Stimulated activated effector memory CD8-positive, alpha-beta T cell treated with anti-CD3 and anti-CD28 coated beads, Interleukin-12 subunit alpha, Interleukin-12 subunit beta, amount 100 ng/mL, for 72 hours (primary cell): ENCODE measurements around the gene ZNF672.

Experiments used
- ATAC-seq: fragments of 150-1000 bp; cut with Tn5 transposase; 2 replicates; pipeline ENCODE4 v1.10.0; 2021
- DNase-seq, 2 donors: peaks; one replicate each; pipeline ENCODE4 v3.0.0; 2021 to 2022; ENCODE audit warnings: low spot score in 2 of 2
- H3K27ac Mint-ChIP-seq: one replicate; pipeline ENCODE4 v1.8.0; 2022; ENCODE audit warnings: mild to moderate bottlenecking, mixed read lengths
- H3K36me3 Mint-ChIP-seq: one replicate; pipeline ENCODE4 v1.8.0; 2022; ENCODE audit warnings: mild to moderate bottlenecking, mixed read lengths
- H3K4me1 Mint-ChIP-seq: one replicate; pipeline ENCODE4 v1.8.0; 2022; ENCODE audit warnings: mixed read lengths
- H3K4me3 Mint-ChIP-seq: one replicate; pipeline ENCODE4 v1.8.0; 2022; ENCODE audit warnings: mild to moderate bottlenecking, mixed read lengths
- H3K9me3 Mint-ChIP-seq: one replicate; pipeline ENCODE4 v1.8.0; 2022; ENCODE audit warnings: mixed read lengths

The ZNF672 gene

DNA sequence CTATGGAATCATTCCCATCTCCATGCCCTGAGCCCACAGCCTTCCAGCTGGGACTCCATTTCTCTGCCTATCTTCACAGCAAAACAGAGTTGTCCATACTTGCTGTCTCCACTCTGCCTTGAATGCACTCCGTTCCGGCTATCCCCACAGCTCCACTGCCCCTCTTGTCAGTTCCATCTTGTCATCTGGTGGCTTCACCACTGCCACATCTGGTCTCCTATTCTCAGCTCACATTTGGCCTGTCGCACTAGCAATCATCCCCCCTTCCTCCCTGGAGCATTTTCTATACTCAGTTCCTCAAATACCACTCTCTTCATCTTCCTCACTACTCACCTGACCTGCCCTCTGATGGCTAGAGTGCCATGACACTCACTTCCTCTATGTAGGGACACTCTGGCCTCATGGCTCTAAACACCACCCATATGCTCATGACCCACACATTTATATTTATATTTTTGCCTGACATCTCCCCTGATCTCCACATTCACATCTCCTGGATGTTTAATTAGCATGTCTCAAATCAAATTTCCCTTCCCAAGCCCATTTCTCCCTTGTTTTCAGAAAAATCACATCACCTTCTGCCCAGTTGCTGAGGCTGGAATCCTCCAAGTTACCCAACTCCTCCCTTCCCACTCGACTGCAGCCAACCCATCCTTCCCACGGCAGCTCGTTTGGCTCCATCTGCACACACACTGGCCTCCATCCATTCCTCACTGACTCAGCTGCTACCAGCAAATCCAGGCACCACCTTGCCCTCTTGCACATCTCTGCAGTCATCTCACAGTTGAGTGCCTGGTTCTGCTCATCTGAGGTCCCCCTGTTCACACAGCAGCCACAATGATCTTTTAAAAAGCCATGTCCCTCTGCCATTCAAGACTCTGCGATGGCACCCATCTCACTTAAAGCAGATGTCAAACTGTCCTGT, 14.7 kb downstream of the ZNF672 start:
- Mint-ChIP-seq H3K36me3 (peaks cover 29% of the 10 kb centered on the region), H3K9me3 (no peaks in the 10 kb centered on the region), H3K27ac (no peak overlapping the region), H3K4me3 (no peak overlapping the region), H3K4me1 (peaks cover 9% of the 10 kb centered on the region)
- ATAC-seq (no peak), DNase-seq (no peak)

DNA sequence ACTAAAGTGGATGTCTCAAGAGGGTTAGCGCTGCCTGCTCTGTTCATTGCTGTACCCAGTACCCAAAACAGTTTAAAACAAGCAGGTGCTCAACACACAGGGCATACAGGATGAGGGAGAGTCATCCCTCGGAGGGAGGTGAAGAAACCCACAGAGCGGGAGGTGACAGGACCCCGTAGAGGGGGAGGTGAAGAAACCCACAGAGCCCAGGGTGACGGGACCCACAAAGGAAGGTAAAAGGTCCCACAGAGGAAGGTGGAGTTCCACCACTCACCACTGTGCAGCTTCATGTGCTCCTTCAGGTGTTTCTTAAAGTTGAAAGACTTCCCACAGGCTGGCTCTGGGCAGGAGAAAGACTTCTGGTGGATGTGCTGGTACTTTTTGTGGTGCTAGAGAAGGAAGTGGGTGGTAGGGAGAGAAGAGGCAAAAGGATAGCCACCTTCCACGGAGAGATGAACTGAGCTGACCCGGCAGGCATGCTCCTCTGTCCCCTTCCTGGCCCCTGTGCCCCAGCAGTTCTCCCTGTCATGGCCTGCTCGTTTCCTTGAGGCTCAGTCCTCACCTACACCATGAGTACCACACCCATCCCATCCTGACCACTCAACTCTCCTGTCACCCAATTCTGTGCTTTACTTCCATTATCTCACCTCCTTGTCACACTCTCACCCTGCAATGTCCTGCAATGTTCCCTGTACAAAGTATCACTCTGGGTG, 15.8 kb downstream of the ZNF672 start:
- H3K27ac Mint-ChIP-seq = no peak overlapping the region
- ATAC-seq (peak; percentile 73), DNase-seq (no peak)
- H3K4me1 Mint-ChIP-seq = peaks cover 13% of the 10 kb centered on the region
- H3K9me3 Mint-ChIP-seq = no peaks in the 10 kb centered on the region
- H3K36me3 Mint-ChIP-seq = peaks cover 29% of the 10 kb centered on the region
- no peak overlapping the region for H3K4me3 Mint-ChIP-seq

DNA sequence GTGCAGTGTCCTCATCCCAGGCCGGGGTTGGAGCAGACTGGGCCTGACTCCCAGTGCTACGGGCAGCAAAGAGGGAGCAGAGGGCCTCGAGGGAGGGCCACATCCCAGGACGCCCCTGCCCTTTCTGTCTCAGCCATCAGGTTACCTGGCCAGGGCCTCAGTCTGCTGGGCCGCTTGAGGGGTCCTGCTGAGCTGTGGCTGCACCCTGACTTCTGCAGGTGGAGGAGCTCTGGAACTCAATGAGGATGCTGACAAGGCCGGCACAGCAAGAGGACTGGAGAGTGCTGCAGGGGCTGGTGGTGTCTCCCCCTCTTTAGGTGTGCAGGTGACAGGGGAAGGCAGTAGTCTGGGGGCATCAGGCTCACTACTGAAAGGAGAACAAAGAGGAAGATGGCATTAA, 17.6 kb downstream of the ZNF672 start:
- H3K4me3 Mint-ChIP-seq = no peak overlapping the region

DNA sequence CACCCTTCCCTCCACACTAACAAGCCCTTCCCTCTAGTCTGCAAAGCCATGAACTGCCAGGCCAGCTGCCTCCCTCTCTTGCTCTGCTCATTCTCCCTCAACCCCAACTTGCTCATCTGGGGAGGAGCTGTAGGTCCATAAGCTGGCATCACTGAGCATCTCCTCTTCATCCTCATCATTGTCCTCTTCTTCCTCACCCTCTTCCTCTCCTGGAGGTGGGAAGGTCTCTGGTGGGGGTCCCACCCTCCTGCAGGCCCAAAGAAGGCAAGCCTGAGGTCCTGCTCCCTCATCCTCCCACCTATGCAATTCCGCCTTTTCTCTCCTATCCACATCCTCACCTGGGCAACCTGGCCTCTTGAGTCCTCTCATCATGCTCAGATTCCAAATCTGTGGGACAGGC, 18.2 kb downstream of the ZNF672 start:
- peak overlapping the region; percentile 76 for H3K4me3 Mint-ChIP-seq

More for the DNA sequence above, 17.6 kb downstream of the ZNF672 start:
- Mint-ChIP-seq H3K9me3 (no peaks in the 10 kb centered on the region), H3K4me1 (peaks cover 22% of the 10 kb centered on the region), H3K27ac (no peak overlapping the region), H3K36me3 (peaks cover 24% of the 10 kb centered on the region)
- no peak for ATAC-seq
- DNase-seq = no peak

DNA sequence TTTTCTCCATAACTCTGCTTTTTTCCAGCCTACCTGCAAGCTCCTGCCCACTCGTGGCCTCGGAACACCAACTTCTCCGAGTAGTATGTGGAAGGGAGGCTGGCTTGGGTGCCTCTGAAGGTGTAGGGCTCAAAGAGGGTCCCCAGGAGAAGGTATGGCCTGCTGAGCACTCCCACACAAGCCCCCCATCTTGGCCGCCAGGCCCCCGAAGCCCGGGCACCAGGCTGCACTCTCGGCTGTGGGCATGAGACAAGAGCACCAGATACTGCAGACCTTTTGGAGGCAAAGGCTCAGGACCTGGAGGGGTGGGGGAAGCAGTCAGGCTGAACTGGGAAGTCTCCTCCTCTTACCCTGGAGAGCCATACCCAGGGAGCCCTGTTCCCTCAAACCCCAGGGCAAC, 19.2 kb downstream of the ZNF672 start:
- ATAC-seq = no peak
- H3K9me3 Mint-ChIP-seq = no peaks in the 10 kb centered on the region
- H3K4me1 Mint-ChIP-seq = peaks cover 22% of the 10 kb centered on the region
- H3K4me3 Mint-ChIP-seq = peak overlapping the region; percentile 76
- H3K36me3 Mint-ChIP-seq = peaks cover 24% of the 10 kb centered on the region
- peak overlapping the region; percentile 94 for H3K27ac Mint-ChIP-seq
- DNase-seq = no peak

More for the DNA sequence above, 18.2 kb downstream of the ZNF672 start:
- ATAC-seq (no peak), DNase-seq (no peak)
- Mint-ChIP-seq H3K27ac (no peak overlapping the region), H3K9me3 (no peaks in the 10 kb centered on the region), H3K36me3 (peaks cover 24% of the 10 kb centered on the region), H3K4me1 (peaks cover 22% of the 10 kb centered on the region)

DNA sequence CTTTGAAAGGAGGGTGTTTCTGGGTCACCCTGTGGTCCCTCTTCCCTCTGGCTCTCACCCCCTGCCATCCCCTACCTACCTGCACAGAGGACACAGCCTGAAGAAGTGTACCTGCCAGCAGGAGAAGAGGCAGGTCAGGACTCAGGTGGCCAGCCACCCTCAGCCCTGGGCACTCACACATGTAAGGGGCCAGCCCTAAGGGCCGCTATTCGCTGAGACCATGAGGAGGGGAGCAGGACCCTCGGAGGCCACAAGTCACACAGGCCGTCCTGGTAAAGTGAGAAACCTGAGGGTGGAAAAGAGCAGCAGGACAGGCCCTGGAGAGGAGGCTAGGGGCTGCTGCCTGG, 19.7 kb downstream of the ZNF672 start:
- Mint-ChIP-seq H3K27ac (peak overlapping the region; percentile 94), H3K9me3 (no peaks in the 10 kb centered on the region), H3K4me3 (peak overlapping the region; percentile 76)

DNA sequence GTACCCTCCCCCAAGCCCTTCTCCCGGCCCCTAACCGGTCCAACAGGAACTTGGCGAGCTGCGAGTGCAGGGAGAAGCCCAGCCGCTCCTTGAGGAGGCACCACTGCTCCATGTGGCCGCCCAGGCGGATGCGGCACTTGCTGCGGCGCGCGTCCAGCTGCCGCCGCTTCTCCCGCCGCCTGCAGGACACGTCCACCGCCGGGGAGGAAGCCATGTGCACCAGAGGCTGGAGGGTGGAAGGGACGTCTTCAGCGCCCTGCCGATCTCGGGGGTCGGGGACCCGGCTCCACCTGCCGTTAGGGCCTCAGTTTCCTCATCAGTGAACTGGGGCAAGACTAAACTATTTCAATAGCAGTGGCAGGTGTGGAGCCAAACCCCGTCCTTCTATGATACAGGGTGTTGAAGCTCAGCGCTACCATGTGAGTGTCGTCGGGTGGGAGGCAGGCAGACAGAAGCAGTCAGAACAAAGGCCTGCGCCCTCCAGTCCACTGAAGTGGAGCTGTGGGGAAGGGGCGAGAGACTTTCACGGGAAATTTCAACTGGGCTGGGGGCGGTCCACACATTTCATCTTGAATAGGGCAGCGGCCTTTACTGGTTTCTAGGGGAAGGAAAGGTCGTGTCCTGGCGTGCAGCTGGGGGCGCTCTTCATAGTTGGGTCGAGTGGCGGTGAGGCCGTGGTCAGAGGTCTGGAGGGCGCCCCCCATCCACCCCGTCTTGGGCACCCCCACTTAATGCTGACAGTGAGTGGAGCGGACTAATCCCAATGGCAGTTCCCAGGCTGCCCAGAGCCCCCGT, 20.3 kb downstream of the ZNF672 start:
- DNase-seq (no peak), ATAC-seq (peak; percentile 59)
- H3K4me1 Mint-ChIP-seq = peaks cover 30% of the 10 kb centered on the region
- peak overlapping the region; percentile 94 for H3K27ac Mint-ChIP-seq
- peak overlapping the region; percentile 76 for H3K4me3 Mint-ChIP-seq
- H3K9me3 Mint-ChIP-seq = no peaks in the 10 kb centered on the region
- peaks cover 24% of the 10 kb centered on the region for H3K36me3 Mint-ChIP-seq

More for the DNA sequence above, 19.7 kb downstream of the ZNF672 start:
- Mint-ChIP-seq H3K4me1 (peaks cover 27% of the 10 kb centered on the region), H3K36me3 (peaks cover 24% of the 10 kb centered on the region)
- DNase-seq = no peak
- no peak for ATAC-seq

DNA sequence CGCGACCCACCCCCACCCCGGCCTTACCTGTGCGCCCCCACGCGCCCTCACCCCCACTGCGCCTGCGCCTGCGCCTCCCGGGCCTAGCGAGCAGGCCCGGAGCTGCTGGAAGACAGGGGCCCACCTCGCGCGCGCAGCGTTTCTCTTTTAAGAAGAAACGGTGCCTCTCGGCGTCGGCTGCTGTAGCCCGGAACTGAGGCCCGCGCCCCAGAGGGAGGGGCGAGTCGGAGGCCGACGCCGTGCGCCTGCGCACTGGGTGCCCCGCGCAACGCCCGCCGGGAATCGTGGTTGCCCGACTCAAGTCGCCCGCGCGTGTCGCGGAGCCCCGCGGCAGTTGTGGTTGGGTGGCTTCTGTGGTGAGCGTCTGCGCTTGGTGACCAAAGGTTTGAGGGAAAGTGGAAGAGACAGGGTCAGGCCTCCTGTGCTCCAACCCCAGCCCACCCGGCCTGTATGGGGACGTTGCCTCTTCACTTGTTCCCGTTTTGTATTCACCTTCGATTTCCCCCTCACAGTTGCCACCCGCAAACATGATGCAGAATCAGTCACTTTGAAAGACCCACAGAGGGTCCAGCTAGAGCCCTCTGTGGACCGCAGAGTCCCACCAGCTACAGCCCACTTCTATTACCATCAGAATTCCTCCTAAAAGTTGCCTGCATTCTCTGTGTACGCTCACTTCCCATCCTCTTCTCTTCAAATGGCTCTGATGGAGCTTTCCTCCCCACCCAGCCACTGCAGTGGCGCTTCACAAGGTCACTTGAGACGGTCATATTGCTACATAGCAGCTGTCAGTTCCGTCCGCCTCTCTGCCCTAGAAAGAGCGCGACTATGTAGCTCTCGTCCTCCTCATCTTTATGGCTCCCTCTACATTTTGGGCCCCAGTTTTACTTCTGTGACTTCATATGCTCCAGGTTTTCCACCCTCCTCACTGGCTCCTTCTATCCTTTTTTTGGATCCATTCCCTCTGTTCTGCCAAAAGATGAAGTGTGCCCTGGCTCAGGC, 21.2 kb downstream of the ZNF672 start, which contains the start of gene ZNF692:
Gene ZNF692 (minus strand): TSS at position 195 of the 999 bp plus-strand sequence. CDS start 776 bp downstream, outside the sequence.
- Mint-ChIP-seq H3K36me3 (peaks cover 24% of the 10 kb centered on the region), H3K4me3 (peak within 1 kb of the TSS; percentile 76), H3K27ac (peak within 1 kb of the TSS; percentile 94), H3K4me1 (peaks cover 38% of the 10 kb centered on the region), H3K9me3 (no peaks in the 10 kb centered on the region)
- DNase-seq (peak; percentile 93 to 97), ATAC-seq (peak; percentile 93)

DNA sequence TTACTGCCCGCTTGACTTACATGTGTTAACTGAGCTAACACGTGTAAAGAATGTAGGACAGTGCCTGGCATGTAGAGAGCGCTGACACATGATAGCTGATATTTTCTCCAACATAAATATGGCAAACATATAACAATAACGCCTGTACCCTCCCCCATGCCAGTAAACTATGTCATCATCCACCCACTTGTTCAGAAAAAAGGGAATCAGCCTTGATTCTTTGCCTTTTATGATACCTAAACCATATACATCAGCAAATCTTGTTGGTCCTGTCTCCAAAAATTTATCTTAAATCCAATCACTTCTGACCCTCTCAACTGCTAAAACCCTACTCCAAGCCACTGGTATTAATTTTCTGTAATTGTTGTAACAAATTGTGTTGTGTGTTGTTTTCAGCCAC, 22.0 kb downstream of the ZNF672 start:
- peaks cover 45% of the 10 kb centered on the region for H3K4me1 Mint-ChIP-seq
- no peaks in the 10 kb centered on the region for H3K9me3 Mint-ChIP-seq
- H3K36me3 Mint-ChIP-seq = peaks cover 24% of the 10 kb centered on the region
- peak overlapping the region; percentile 94 for H3K27ac Mint-ChIP-seq
- DNase-seq (no peak), ATAC-seq (no peak)
- H3K4me3 Mint-ChIP-seq = peak overlapping the region; percentile 76

DNA sequence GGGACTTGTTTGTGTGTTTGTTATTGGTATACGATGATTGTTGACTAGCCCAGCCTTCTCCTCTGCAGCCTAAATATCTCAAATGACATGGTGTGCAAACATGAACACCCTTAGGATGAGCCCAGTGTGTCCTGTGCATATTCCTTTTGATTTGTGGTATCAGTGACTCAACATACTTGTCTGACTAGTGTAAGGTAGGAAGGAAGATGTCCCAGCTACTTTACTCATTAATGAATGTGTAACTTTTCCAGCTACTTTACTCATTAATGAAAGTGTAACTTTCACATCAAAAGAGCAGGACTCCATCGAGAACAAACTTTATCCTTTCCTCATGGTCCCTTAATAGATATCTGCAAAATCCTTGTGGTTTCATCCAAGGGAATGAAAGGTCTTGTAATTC, 23.6 kb downstream of the ZNF672 start:
- ATAC-seq = no peak
- H3K4me3 Mint-ChIP-seq = no peak overlapping the region
- H3K4me1 Mint-ChIP-seq = peaks cover 45% of the 10 kb centered on the region
- no peaks in the 10 kb centered on the region for H3K9me3 Mint-ChIP-seq
- DNase-seq = no peak
- no peak overlapping the region for H3K27ac Mint-ChIP-seq
- H3K36me3 Mint-ChIP-seq = peaks cover 24% of the 10 kb centered on the region

DNA sequence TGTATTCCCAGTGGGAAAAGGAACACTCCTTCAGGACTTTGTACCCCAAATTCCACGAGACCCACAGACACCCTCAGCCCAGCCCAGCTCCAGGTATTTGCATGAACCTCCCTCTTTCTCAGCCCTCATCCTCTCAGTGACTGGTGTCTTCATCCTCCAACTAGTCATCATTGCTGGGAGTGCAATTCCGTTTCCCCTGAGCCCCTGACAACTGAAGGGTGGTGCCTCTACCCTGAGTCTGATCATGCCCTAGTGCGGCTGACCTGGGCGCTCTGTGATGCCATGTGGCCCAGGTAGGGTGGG, 24.6 kb downstream of the ZNF672 start:
- no peak for DNase-seq
- peaks cover 42% of the 10 kb centered on the region for H3K4me1 Mint-ChIP-seq

DNA sequence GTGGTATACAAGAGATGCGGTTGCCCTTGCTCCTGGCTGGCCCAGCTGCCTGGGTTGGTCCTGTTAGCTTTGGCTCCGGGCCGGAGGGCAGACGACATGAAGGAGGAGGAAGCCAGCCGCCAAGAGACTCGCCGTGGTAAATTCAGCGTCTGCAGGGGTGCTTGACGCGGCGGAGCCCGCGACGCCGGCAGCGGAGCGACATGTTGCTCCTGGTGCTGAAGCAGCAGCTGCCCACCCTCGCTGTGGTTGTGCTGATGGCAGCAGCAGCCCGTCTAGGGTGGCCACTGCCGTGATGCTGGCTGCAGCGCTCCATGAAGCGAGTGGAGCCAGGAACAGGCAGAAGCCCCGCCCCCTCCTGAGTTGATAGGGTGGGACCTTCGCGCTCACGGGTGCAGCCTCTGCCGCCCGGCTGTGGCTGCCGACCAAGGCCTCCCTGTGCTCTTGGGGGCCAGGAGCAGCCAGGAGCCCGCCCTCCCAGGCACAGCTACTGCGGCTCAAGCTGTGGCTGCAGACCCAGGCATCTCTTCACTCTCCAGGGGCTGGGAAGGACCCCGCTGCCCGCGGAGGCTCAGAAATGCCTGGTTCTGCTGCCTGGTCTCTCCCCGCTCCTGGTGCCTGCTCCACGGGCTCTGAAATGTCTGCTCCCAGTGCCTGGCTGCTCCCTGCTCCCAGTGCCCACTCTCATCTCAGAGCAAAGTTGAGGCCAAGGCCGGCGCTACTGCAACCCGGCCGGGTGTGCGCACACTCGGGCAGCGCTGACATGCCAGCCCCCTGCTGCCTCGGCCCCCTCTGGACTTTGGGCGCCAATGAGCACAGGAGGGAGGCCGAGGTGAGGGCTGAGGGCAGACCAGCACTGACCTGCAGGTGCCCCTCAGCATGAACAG, 25.2 kb downstream of the ZNF672 start:
- ATAC-seq = peak; percentile 76
- Mint-ChIP-seq H3K4me1 (peaks cover 36% of the 10 kb centered on the region), H3K36me3 (peaks cover 16% of the 10 kb centered on the region)

More for the DNA sequence above, 24.6 kb downstream of the ZNF672 start:
- Mint-ChIP-seq H3K27ac (peak overlapping the region; percentile 84), H3K4me3 (peak overlapping the region; percentile 87), H3K9me3 (no peaks in the 10 kb centered on the region), H3K36me3 (peaks cover 22% of the 10 kb centered on the region)
- ATAC-seq = peak; percentile 39

DNA sequence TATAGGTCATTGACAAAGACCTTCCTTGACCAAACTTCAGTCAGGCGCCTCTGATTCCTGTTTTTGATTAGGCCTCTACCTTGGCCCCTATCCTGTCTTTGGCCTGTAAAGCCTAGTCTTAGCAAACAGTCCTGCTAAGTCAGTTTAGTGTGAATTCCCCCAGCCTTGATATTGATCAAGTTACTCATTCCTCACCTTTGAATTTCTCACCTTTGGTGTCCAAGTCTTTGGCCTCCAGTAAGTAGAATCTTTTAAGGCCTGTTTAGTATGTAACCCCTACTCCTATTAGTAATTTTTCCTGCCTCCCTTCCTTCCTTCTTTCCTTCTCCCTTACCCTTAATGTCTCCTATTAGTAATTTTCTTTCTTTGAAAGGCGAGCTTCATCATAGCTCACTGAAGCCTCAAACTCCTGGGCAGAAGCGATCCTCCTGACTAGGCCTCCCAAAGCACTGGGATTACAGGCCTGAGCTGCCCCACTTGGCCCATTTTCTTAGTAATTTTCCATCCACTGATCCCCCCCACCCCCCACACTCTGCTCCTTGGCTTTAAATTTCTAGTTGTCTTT, 33.9 kb downstream of the ZNF672 start:
- Mint-ChIP-seq H3K9me3 (no peaks in the 10 kb centered on the region), H3K4me1 (peaks cover 24% of the 10 kb centered on the region), H3K27ac (no peak overlapping the region), H3K36me3 (peaks cover 29% of the 10 kb centered on the region), H3K4me3 (peak overlapping the region; percentile 84)
- ATAC-seq (no peak), DNase-seq (no peak)

More for the DNA sequence above, 25.2 kb downstream of the ZNF672 start:
- DNase-seq = peak; percentile 64 to 87
- Mint-ChIP-seq H3K4me3 (peak overlapping the region; percentile 87), H3K9me3 (no peaks in the 10 kb centered on the region), H3K27ac (peak overlapping the region; percentile 84)
